Right lobe of liver (tissue), 6 donors: ENCODE data around the gene CELSR1. TPM values are rescaled to one million over a fixed set of nuclear protein-coding genes. Genes with fewer than 3 reads are reported as not detected.

Experiments
- ATAC-seq, 4 donors: fragments of 200-7000 bp; cut with Tn5 transposase; one replicate each; pipeline ENCODE4 v1.9.1; 2020; ENCODE audit warnings: mild to moderate bottlenecking in 4 of 4, moderate library complexity in 4 of 4
- DNase-seq, 3 donors: peaks; one replicate each; pipeline ENCODE4 v3.0.0-alpha.2; 2020
- H3K27ac ChIP-seq, 3 donors: fragments of 200-600 bp; one replicate each; pipeline ENCODE4 v1.8.0; 2022
- H3K27me3 ChIP-seq, 2 donors: fragments of 200-600 bp; one replicate each; pipeline ENCODE4 v1.8.0; 2022
- H3K36me3 ChIP-seq, 4 donors: fragments of 200-600 bp; sonication (generic) in 1 of 4; one replicate each; pipeline versions ENCODE4 v1.5.1 to v1.8.0; 2017 to 2022; ENCODE audit warnings: control low read depth in 1 of 4
- H3K4me1 ChIP-seq, 4 donors: fragments of 200-600 bp; sonication (generic) in 1 of 4; one replicate each; pipeline versions ENCODE4 v1.5.1 to v1.8.0; 2017 to 2022; ENCODE audit warnings: control low read depth in 1 of 4
- H3K4me3 ChIP-seq, 3 donors: fragments of 200-600 bp; one replicate each; pipeline ENCODE4 v1.8.0; 2022
- H3K9me3 ChIP-seq, 4 donors: fragments of 200-600 bp; sonication (generic) in 1 of 4; one replicate each; pipeline versions ENCODE4 v1.5.1 to v1.8.0; 2017 to 2022; ENCODE audit warnings: control low read depth in 1 of 4
- POLR2A ChIP-seq: fragments of 450-650 bp; IDR thresholded peaks from one replicate; pipeline ENCODE4 v1.6.1; 2017; ENCODE audit warnings: antibody characterized with exemption, mild to moderate bottlenecking
- WGBS: methylation state at CpG from one replicate; pipeline ENCODE4 v1.1.6; 2018; ENCODE audit warnings: low coverage, low lambda C conversion rate; ENCODE audit not compliant: insufficient coverage; ENCODE audit errors: missing lambda C conversion rate; 5-methylcytosine and 5-hydroxymethylcytosine counted together
- intact Hi-C, 2 donors: fragments of 100-400 bp; cut with DNase I; formaldehyde crosslinking; loops; one replicate each; pipeline versions ENCODE4 v1.11.2 to v1.14.1; 2022
- total RNA-seq, 6 experiments: library from RNA; depleted of rRNA in 2 of 6; stranded (reverse); fragments of >200 nt in 2 of 6; fragmentation: NEBNext Ultra II Directional in 3 of 6; extraction: Animal tissue kit (Norgen Biotek cat#: 25700) in 3 of 6; gene quantifications; one replicate each; pipeline versions ENCODE4 v1.1.0 to v1.2.4, GENCODE V29; 2016 to 2023
- TF ChIP-seq, protein P1 (sequence below), 4 donors: fragments of 200-600 bp in 3 of 4; fragments of 450-650 bp in 1 of 4; IDR thresholded peaks; one replicate each; pipeline versions ENCODE4 v1.5.1 to v1.8.0; 2016 to 2022; ENCODE audit warnings: antibody characterized with exemption in 4 of 4, mild to moderate bottlenecking in 2 of 4
- donor health status: DM: no; HTN: yes; CAD: no.
- donor health status: DM: no; HTN: no; CAD: no.
- donor health status: DM: no; HTN: no; CAD: no.
- donor health status: DM: no; HTN: yes; CAD: no.
- donor health status: DM: no; HTN: yes; CAD: no.

The CELSR1 gene
- total RNA-seq, 6 experiments from 2014 or later, result 2.9 to 8.2 (median 5.0) TPM

DNA sequence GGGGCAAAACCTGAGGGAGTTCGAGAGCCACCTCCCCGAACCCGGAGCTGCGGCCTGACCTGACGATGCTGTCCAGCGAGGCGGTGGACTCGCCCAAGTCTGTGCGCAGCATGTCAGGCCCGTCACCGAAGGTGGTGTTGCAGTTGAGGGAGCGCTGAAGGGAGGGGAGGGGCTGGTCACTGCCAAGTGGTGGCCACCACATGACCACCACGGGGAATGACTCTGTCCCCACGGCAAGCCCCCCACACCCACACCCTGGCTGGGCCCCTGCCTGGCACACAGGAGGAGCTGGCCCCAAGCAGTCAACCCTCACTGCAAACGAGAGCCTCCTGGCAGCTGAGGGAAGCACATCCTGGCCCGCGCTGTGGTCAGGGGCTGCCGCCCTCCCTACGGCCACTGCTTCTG, 171.1 kb downstream of the CELSR1 start:
- H3K4me1 ChIP-seq, result peaks cover 0 to 46% (median 18%) of the 10 kb centered on the region in 4 donors
- ATAC-seq (no peak), DNase-seq (peak in 2 of 3 donors; percentile 20 to 52)
- H3K27me3 ChIP-seq, result no peaks in the 10 kb centered on the region
- intact Hi-C loops, result no loop called here
- 100% methylated on average over 1 of the region's 19 CpGs for WGBS
- H3K36me3 ChIP-seq, result peaks cover 0 to 3% (median 0%) of the 10 kb centered on the region in 4 donors
- H3K4me3 ChIP-seq, result no peak overlapping the region
- no peak for TF ChIP-seq POLR2A
- TF ChIP-seq, protein P1, sequence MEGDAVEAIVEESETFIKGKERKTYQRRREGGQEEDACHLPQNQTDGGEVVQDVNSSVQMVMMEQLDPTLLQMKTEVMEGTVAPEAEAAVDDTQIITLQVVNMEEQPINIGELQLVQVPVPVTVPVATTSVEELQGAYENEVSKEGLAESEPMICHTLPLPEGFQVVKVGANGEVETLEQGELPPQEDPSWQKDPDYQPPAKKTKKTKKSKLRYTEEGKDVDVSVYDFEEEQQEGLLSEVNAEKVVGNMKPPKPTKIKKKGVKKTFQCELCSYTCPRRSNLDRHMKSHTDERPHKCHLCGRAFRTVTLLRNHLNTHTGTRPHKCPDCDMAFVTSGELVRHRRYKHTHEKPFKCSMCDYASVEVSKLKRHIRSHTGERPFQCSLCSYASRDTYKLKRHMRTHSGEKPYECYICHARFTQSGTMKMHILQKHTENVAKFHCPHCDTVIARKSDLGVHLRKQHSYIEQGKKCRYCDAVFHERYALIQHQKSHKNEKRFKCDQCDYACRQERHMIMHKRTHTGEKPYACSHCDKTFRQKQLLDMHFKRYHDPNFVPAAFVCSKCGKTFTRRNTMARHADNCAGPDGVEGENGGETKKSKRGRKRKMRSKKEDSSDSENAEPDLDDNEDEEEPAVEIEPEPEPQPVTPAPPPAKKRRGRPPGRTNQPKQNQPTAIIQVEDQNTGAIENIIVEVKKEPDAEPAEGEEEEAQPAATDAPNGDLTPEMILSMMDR (IDR thresholded peaks at IDR 0.05), result no peak
- no peaks in the 10 kb centered on the region for H3K9me3 ChIP-seq
- no peak overlapping the region for H3K27ac ChIP-seq

DNA sequence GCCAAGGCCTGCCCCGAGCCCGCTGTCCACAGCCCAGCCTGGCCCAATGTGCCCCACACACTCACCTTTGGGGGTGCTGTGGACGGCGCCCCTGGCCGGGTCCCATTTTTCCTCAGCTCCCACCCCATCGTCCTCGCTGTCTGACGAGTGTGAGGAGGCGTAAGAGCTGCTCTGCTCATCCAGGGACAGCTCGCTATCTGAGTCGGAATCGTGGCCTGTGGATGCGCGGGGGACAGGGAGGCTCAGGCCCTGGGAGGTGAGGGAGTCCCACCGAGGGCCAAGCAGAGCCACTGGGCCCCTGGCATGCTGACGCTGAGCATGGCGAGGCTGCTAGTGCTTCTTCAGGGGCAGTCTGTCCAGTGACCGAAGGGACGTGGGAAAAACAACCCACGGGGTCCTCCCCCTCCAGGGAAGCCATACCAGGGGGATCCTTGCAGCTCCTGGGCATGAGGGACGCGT, 172.2 kb downstream of the CELSR1 start:
- H3K36me3 ChIP-seq, result peaks cover 0 to 3% (median 0%) of the 10 kb centered on the region in 4 donors
- peaks cover 0 to 35% (median 14%) of the 10 kb centered on the region in 4 donors for H3K4me1 ChIP-seq
- H3K27me3 ChIP-seq, result no peaks in the 10 kb centered on the region
- DNase-seq (peak in 1 of 3 donors; percentile 39), ATAC-seq (no peak)
- no peak overlapping the region for H3K4me3 ChIP-seq
- intact Hi-C loops, result no loop called here
- no peak for TF ChIP-seq POLR2A
- TF ChIP-seq, protein P1 (IDR thresholded peaks at IDR 0.05), result no peak
- no peak overlapping the region for H3K27ac ChIP-seq
- H3K9me3 ChIP-seq, result no peaks in the 10 kb centered on the region
- 92% methylated on average over 14 of the region's 22 CpGs for WGBS

DNA sequence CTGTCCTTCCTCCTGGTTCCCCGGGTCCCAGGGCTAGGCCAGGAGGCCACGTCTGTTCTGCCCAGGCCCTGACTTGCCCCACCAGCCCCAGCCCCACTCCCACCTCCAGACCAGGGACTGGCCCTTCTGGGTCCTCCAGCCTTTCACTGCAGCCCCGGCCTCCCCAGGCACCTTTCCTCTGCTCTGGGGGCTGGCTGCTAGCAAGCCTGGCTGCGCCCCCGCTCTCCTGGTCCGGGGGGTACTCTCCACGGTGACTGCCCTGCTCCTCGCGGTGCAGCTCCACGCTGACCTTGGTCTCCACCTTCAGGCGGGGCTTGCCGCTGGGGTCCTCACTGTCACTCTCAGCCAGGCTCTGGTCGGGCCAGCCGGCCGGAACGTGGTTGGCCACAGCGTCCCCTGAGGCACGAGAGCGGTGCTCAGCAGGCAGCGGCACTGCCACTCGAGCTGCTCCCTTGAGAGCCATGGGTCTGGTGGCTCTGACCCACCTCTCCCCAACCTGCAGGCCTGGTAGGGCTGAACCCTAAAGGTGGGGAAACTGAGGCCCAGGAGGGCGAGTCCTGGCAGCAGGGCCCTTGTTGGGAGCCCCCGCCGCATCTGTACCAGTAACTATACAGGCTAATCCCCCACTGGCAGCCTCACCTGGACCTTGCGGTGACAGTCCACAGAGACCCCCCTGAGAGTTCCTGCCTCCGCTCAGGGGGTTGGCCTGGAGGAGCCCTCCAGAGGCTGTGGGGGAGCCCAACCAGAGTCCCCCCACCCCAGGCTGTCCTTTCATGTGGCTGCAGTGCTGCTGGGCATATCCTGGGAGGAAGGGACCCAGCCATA, 172.9 kb downstream of the CELSR1 start:
- TF ChIP-seq POLR2A, result no peak
- TF ChIP-seq, protein P1 (IDR thresholded peaks at IDR 0.05), result no peak
- Histone ChIP-seq H3K9me3 (no peaks in the 10 kb centered on the region), H3K4me3 (no peak overlapping the region), H3K36me3 (peaks cover 0 to 3% (median 0%) of the 10 kb centered on the region in 4 donors), H3K27me3 (no peaks in the 10 kb centered on the region), H3K4me1 (peaks cover 0 to 29% (median 12%) of the 10 kb centered on the region in 4 donors), H3K27ac (no peak overlapping the region)
- 92% methylated on average over 7 of the region's 26 CpGs for WGBS
- DNase-seq (peak in 1 of 3 donors; percentile 55), ATAC-seq (no peak)
- intact Hi-C loops, result no loop called here

DNA sequence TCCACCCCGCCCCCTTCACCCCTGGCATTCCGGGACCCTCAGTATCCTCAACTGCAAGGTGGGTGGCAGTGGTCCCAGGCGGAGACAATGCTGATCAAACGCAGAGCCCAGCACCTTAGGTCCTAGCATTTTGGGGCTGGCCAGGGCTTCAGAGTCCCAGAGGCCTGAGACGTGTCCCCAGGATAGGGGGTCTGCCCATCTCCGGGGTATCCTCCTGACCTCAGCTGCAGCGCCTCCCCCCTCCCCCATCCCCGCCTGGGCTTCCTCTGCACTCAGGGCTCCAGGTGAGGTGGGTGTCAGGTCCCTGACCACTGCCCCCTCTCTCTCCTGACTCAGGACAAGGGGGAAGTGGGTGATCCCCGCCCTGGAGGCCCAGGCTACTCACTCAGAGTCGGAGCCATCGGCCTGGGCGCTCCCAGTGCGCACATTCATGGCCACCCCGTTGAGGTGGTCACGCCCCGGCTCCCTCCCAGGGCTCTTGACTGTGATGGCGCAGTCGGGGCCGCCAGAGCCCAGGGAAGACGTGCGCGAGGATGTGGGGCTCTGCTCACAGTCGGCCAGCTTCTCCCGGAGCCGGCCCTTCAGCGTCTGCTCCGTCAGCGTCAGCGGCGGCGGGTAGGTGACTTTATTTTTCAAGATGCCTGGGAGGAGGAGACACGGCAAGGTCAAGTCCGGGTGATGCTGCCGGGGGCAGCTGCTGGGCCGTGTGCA, 173.7 kb downstream of the CELSR1 start:
- TF ChIP-seq POLR2A, result no peak
- TF ChIP-seq, protein P1 (IDR thresholded peaks at IDR 0.05), result no peak
- H3K4me3 ChIP-seq, result no peak overlapping the region
- H3K27me3 ChIP-seq, result no peaks in the 10 kb centered on the region
- ATAC-seq (no peak), DNase-seq (peak in 1 of 3 donors; percentile 50)
- peaks cover 0 to 21% (median 8%) of the 10 kb centered on the region in 4 donors for H3K4me1 ChIP-seq
- intact Hi-C loops, result no loop called here
- 90% methylated on average over 2 of the region's 35 CpGs for WGBS
- peaks cover 0 to 3% (median 0%) of the 10 kb centered on the region in 4 donors for H3K36me3 ChIP-seq
- no peaks in the 10 kb centered on the region for H3K9me3 ChIP-seq
- no peak overlapping the region for H3K27ac ChIP-seq
